Nephron progenitor cell (in vitro differentiated cells): ENCODE measurements around the gene RTL9.

Experiments
- DNase-seq: peaks from one replicate; pipeline ENCODE4 v3.0.0; 2021
- H3K27ac Mint-ChIP-seq: 2 replicates; pipeline ENCODE4 v1.8.0; 2021; ENCODE audit warnings: mild to moderate bottlenecking, moderate library complexity, mixed read lengths
- H3K27me3 Mint-ChIP-seq: 2 replicates; pipeline ENCODE4 v1.8.0; 2021; ENCODE audit warnings: mild to moderate bottlenecking, low read depth, mixed read lengths; ENCODE audit not compliant: poor library complexity
- H3K36me3 Mint-ChIP-seq: 2 replicates; pipeline ENCODE4 v1.8.0; 2021; ENCODE audit warnings: low read depth, mixed read lengths
- H3K4me1 Mint-ChIP-seq: 2 replicates; pipeline ENCODE4 v1.8.0; 2021; ENCODE audit warnings: mixed read lengths
- H3K4me3 Mint-ChIP-seq: 2 replicates; pipeline ENCODE4 v1.8.0; 2021; ENCODE audit warnings: mild to moderate bottlenecking, moderate library complexity, mixed read lengths
- H3K9me3 Mint-ChIP-seq: 2 replicates; pipeline ENCODE4 v1.8.0; 2021; ENCODE audit warnings: mild to moderate bottlenecking, moderate library complexity, mixed read lengths
- CTCF ChIP-seq: fragments of 200-600 bp; sonication (generic); IDR thresholded peaks from 2 replicates; pipeline ENCODE4 v1.5.0; 2021; ENCODE audit warnings: antibody characterized with exemption

Gene RTL9

DNA sequence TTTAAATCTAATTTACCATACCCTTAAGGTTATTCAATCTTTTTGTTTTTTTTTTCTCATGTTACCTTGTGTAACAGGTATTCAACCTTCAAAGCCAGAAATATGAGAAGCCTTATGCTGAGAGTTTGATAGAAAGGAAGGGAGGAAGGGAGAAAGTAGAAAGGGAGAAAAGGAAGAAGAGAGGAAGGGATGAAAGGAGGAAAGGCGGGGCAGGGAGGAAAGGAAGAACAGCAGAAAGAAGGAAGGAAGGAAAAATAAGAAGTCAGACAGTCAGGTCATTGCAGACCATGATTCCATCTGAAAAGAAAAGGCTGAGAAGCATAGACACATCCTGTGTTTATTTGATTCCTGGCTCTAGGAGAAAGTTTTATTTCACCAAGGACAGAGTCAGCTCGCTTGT lies 30.9 kb downstream of the RTL9 start:
- H3K27me3 Mint-ChIP-seq = no peaks in the 10 kb centered on the region
- H3K4me1 Mint-ChIP-seq = peaks cover 5% of the 10 kb centered on the region
- no peaks in the 10 kb centered on the region for H3K36me3 Mint-ChIP-seq
- TF ChIP-seq CTCF = no peak
- no peak for DNase-seq
- no peak overlapping the region for H3K27ac Mint-ChIP-seq
- no peaks in the 10 kb centered on the region for H3K9me3 Mint-ChIP-seq
- no peak overlapping the region for H3K4me3 Mint-ChIP-seq

- Mint-ChIP-seq H3K27ac (no peak overlapping the region), H3K9me3 (no peaks in the 10 kb centered on the region), H3K4me3 (no peak overlapping the region), H3K4me1 (peaks cover 6% of the 10 kb centered on the region), H3K36me3 (no peaks in the 10 kb centered on the region), H3K27me3 (no peaks in the 10 kb centered on the region)
- no peak for TF ChIP-seq CTCF
- no peak for DNase-seq
Observed at GRCh38 chrX:110391086-110391485, 32.4 kb downstream of the RTL9 start.

- no peak for DNase-seq
- Mint-ChIP-seq H3K9me3 (no peaks in the 10 kb centered on the region), H3K27me3 (no peaks in the 10 kb centered on the region), H3K4me1 (peaks cover 19% of the 10 kb centered on the region), H3K36me3 (no peaks in the 10 kb centered on the region), H3K4me3 (no peak overlapping the region), H3K27ac (no peak overlapping the region)
- no peak for TF ChIP-seq CTCF
Observed at GRCh38 chrX:110394651-110395050, 36.0 kb downstream of the RTL9 start.

DNA sequence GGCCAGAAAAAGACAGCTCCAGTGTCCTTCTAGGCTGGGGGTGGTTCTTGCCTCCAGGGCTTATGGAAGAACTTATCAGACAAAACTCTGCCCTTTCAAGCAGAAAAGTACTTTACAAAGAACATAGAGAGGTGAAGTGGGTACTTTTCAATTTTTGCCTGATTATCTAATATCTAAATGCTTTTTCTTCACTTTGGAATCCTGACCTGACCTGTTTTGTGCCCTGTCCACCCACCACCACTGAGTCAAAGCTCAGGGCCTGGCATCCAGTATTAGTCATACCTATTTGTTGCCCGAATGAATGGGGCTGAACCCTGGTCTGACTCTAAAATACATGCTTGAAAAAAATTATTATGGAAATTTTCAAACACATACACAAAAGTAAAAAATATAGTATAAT lies 37.2 kb downstream of the RTL9 start:
- peaks cover 18% of the 10 kb centered on the region for H3K4me1 Mint-ChIP-seq
- H3K27ac Mint-ChIP-seq = no peak overlapping the region
- H3K27me3 Mint-ChIP-seq = no peaks in the 10 kb centered on the region

GRCh38 chrX:110396735-110397134 lies 38.1 kb downstream of the RTL9 start:
- Mint-ChIP-seq H3K9me3 (no peaks in the 10 kb centered on the region), H3K4me1 (peaks cover 18% of the 10 kb centered on the region), H3K4me3 (no peak overlapping the region), H3K27me3 (no peaks in the 10 kb centered on the region), H3K27ac (no peak overlapping the region), H3K36me3 (no peaks in the 10 kb centered on the region)
- no peak for TF ChIP-seq CTCF
- DNase-seq = no peak

More for the DNA sequence above, 37.2 kb downstream of the RTL9 start:
- DNase-seq = no peak
- H3K4me3 Mint-ChIP-seq = no peak overlapping the region
- TF ChIP-seq CTCF = no peak
- no peaks in the 10 kb centered on the region for H3K36me3 Mint-ChIP-seq
- no peaks in the 10 kb centered on the region for H3K9me3 Mint-ChIP-seq

GRCh38 chrX:110397339-110397738 lies 38.7 kb downstream of the RTL9 start:
- H3K36me3 Mint-ChIP-seq = no peaks in the 10 kb centered on the region
- H3K4me1 Mint-ChIP-seq = peaks cover 18% of the 10 kb centered on the region
- no peaks in the 10 kb centered on the region for H3K27me3 Mint-ChIP-seq
- H3K27ac Mint-ChIP-seq = no peak overlapping the region
- DNase-seq = no peak
- H3K4me3 Mint-ChIP-seq = no peak overlapping the region
- H3K9me3 Mint-ChIP-seq = no peaks in the 10 kb centered on the region
- TF ChIP-seq CTCF = no peak
